Measurements from ENCODE around the gene PLG.
"Not testable (repeated sequence)": the region's sequence is repeated elsewhere in the genome, so short reads cannot be mapped to it uniquely, and the experiment has no call there.

DNA sequence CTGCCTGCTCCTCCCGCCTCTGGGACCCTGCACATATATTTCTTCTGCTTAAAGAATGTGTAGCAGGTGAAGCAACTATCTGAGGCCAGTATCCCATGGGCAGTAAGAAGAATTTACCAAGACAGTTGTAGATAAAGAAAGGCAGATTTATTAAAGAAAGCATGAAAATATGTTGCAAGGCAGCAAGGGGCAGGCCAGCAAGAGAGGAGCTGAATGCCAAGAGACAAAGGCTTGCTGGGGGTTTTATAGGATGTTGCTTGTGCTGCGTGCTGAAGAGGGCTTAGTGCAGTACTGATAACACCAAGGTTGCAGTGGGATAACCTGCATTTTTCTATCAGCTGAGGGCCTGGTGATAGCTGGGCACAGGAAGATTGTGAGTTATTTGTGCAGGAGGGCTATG, 6.4 kb upstream of the PLG start:
- TF ChIP-seq, protein P1, sequence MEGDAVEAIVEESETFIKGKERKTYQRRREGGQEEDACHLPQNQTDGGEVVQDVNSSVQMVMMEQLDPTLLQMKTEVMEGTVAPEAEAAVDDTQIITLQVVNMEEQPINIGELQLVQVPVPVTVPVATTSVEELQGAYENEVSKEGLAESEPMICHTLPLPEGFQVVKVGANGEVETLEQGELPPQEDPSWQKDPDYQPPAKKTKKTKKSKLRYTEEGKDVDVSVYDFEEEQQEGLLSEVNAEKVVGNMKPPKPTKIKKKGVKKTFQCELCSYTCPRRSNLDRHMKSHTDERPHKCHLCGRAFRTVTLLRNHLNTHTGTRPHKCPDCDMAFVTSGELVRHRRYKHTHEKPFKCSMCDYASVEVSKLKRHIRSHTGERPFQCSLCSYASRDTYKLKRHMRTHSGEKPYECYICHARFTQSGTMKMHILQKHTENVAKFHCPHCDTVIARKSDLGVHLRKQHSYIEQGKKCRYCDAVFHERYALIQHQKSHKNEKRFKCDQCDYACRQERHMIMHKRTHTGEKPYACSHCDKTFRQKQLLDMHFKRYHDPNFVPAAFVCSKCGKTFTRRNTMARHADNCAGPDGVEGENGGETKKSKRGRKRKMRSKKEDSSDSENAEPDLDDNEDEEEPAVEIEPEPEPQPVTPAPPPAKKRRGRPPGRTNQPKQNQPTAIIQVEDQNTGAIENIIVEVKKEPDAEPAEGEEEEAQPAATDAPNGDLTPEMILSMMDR (IDR thresholded peaks at IDR 0.05) = not testable (repeated sequence)
- not testable (repeated sequence) for TF ChIP-seq POLR2A (IDR thresholded peaks at IDR 0.05)
